ENCODE results near the gene NTF3.

NTF3 gene

GRCh38 chr12:5481645-5482044 lies 49.7 kb downstream of the NTF3 start:
- TF ChIP-seq CTCF (IDR thresholded peaks at IDR 0.05; ENCODE audit: borderline replicate concordance, extremely low read depth, low read length, poor library complexity, severe bottlenecking) (no peak), EZH2 (IDR thresholded peaks at IDR 0.05; ENCODE audit: borderline replicate concordance, low read depth, low read length, severe bottlenecking) (no peak)

DNA sequence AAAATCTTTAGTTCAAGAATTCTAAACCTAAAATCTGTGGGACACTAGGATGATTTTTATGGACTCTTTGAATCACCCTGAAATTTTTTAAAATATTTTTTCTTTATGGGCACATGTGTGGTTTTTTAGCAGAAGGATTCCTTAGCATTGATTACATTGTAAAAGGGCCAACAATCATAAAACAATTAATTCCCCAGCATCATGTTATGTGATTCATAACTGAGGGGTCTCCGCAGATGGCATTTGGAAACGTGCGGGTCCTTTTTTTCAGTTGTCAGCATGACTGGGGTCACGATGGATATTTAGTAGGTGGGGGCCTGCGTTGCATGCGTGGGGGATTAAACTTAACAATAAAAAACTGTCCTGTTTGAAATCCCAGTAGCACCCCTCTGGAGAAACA lies 52.5 kb downstream of the NTF3 start:
- Histone ChIP-seq H2AFZ (ENCODE audit: low read depth, low read length) (no peak overlapping the region), H3K36me3 (ENCODE audit: insufficient read depth, low read length) (no peaks in the 10 kb centered on the region), H3K27ac (ENCODE audit: low read length) (no peak overlapping the region), H3K9me3 (ENCODE audit: insufficient read depth, low read length, severe bottlenecking) (no peaks in the 10 kb centered on the region), H3K9ac (ENCODE audit: low read depth, low read length) (no peak overlapping the region), H3K4me1 (ENCODE audit: insufficient read depth, low read length) (no peaks in the 10 kb centered on the region), H3K27me3 (ENCODE audit: insufficient read depth, low read length, poor library complexity) (peaks cover 10% of the 10 kb centered on the region), H3K4me2 (ENCODE audit: insufficient read depth, low read length) (no peak overlapping the region), H3K79me2 (ENCODE audit: insufficient read depth, low read length) (no peaks in the 10 kb centered on the region), H3K4me3 (ENCODE audit: low read depth in 1 of 2, low read length in 2 of 2) (no peak overlapping the region), H4K20me1 (ENCODE audit: insufficient read depth, low read length) (no peaks in the 10 kb centered on the region)
- TF ChIP-seq CTCF (IDR thresholded peaks at IDR 0.05; ENCODE audit: borderline replicate concordance, extremely low read depth, low read length, poor library complexity, severe bottlenecking) (no peak), EZH2 (IDR thresholded peaks at IDR 0.05; ENCODE audit: borderline replicate concordance, low read depth, low read length, severe bottlenecking) (no peak)
- no peak for ATAC-seq (ENCODE audit: insufficient read depth, low read depth)
- DNase-seq, result no peak

More at GRCh38 chr12:5481645-5482044, 49.7 kb downstream of the NTF3 start:
- no peaks in the 10 kb centered on the region for H3K4me1 ChIP-seq (ENCODE audit: insufficient read depth, low read length)
- no peaks in the 10 kb centered on the region for H3K36me3 ChIP-seq (ENCODE audit: insufficient read depth, low read length)
- no peak for DNase-seq
- H3K27ac ChIP-seq (ENCODE audit: low read length), result no peak overlapping the region
- no peak overlapping the region for H3K4me2 ChIP-seq (ENCODE audit: insufficient read depth, low read length)
- H3K9me3 ChIP-seq (ENCODE audit: insufficient read depth, low read length, severe bottlenecking), result no peaks in the 10 kb centered on the region
- no peaks in the 10 kb centered on the region for H3K79me2 ChIP-seq (ENCODE audit: insufficient read depth, low read length)
- H3K9ac ChIP-seq (ENCODE audit: low read depth, low read length), result no peak overlapping the region
- no peak for ATAC-seq (ENCODE audit: insufficient read depth, low read depth)
- H2AFZ ChIP-seq (ENCODE audit: low read depth, low read length), result no peak overlapping the region
- H4K20me1 ChIP-seq (ENCODE audit: insufficient read depth, low read length), result no peaks in the 10 kb centered on the region
- H3K27me3 ChIP-seq (ENCODE audit: insufficient read depth, low read length, poor library complexity), result peaks cover 15% of the 10 kb centered on the region
- H3K4me3 ChIP-seq (ENCODE audit: low read depth in 1 of 2, low read length in 2 of 2), result no peak overlapping the region

DNA sequence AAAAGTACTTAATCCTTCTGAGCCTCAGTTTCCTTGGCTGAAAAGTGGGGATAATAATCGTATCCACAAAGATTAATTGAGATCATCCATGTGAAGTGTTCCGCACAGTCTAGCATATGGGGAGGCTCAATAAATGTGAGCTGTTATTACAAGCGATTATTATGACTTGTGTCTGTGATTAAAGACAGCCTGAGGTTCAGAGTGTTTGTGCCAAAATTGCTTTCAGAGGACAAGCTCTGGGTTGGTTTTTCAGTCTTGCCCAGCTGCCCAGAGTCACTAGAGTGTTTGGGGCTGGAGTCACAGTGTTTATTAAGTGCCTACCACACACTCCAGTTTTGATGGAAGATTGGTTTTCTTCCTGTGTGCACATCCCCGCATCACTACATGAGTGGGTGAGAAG lies 53.5 kb downstream of the NTF3 start:
- Histone ChIP-seq H3K9me3 (ENCODE audit: insufficient read depth, low read length, severe bottlenecking) (no peaks in the 10 kb centered on the region), H4K20me1 (ENCODE audit: insufficient read depth, low read length) (no peaks in the 10 kb centered on the region), H3K27ac (ENCODE audit: low read length) (no peak overlapping the region), H3K4me2 (ENCODE audit: insufficient read depth, low read length) (no peak overlapping the region), H3K4me1 (ENCODE audit: insufficient read depth, low read length) (no peaks in the 10 kb centered on the region), H2AFZ (ENCODE audit: low read depth, low read length) (no peak overlapping the region), H3K36me3 (ENCODE audit: insufficient read depth, low read length) (no peaks in the 10 kb centered on the region), H3K27me3 (ENCODE audit: insufficient read depth, low read length, poor library complexity) (peaks cover 13% of the 10 kb centered on the region), H3K9ac (ENCODE audit: low read depth, low read length) (no peak overlapping the region), H3K4me3 (ENCODE audit: low read depth in 1 of 2, low read length in 2 of 2) (no peak overlapping the region), H3K79me2 (ENCODE audit: insufficient read depth, low read length) (no peaks in the 10 kb centered on the region)
- DNase-seq (no peak), ATAC-seq (ENCODE audit: insufficient read depth, low read depth) (no peak)
- TF ChIP-seq EZH2 (IDR thresholded peaks at IDR 0.05; ENCODE audit: borderline replicate concordance, low read depth, low read length, severe bottlenecking), result no peak
- no peak for TF ChIP-seq CTCF (IDR thresholded peaks at IDR 0.05; ENCODE audit: borderline replicate concordance, extremely low read depth, low read length, poor library complexity, severe bottlenecking)

- TF ChIP-seq CTCF (IDR thresholded peaks at IDR 0.05; ENCODE audit: borderline replicate concordance, extremely low read depth, low read length, poor library complexity, severe bottlenecking) (no peak), EZH2 (IDR thresholded peaks at IDR 0.05; ENCODE audit: borderline replicate concordance, low read depth, low read length, severe bottlenecking) (no peak)
- H3K4me1 ChIP-seq (ENCODE audit: insufficient read depth, low read length), result no peaks in the 10 kb centered on the region
- no peak overlapping the region for H3K9ac ChIP-seq (ENCODE audit: low read depth, low read length)
- H3K27ac ChIP-seq (ENCODE audit: low read length), result no peak overlapping the region
- DNase-seq, result no peak
- H4K20me1 ChIP-seq (ENCODE audit: insufficient read depth, low read length), result no peaks in the 10 kb centered on the region
- H3K9me3 ChIP-seq (ENCODE audit: insufficient read depth, low read length, severe bottlenecking), result no peaks in the 10 kb centered on the region
- no peak overlapping the region for H3K4me3 ChIP-seq (ENCODE audit: low read depth in 1 of 2, low read length in 2 of 2)
- peaks cover 13% of the 10 kb centered on the region for H3K27me3 ChIP-seq (ENCODE audit: insufficient read depth, low read length, poor library complexity)
- H3K36me3 ChIP-seq (ENCODE audit: insufficient read depth, low read length), result no peaks in the 10 kb centered on the region
- H2AFZ ChIP-seq (ENCODE audit: low read depth, low read length), result no peak overlapping the region
- H3K79me2 ChIP-seq (ENCODE audit: insufficient read depth, low read length), result no peaks in the 10 kb centered on the region
- ATAC-seq (ENCODE audit: insufficient read depth, low read depth), result no peak
- no peak overlapping the region for H3K4me2 ChIP-seq (ENCODE audit: insufficient read depth, low read length)
These were observed 55.2 kb downstream of the NTF3 start for GRCh38 chr12:5487076-5487475.

All from DND-41 (cell line).